Measurements from ENCODE around the gene C5orf22. TPM values are rescaled to one million over a fixed set of nuclear protein-coding genes. Genes with fewer than 3 reads are reported as not detected.

The C5orf22 gene
- total and polyA plus RNA-seq, 2 donors (not counting 1 experiment from before 2014, with no cell fraction given) = 7.5 to 28.9 TPM

GRCh38 chr5:31504529-31504928 lies 27.6 kb upstream of the C5orf22 start:
- ATAC-seq (ENCODE audit: low read depth) (no peak), DNase-seq (no peak)
- Mint-ChIP-seq H3K9me3 (ENCODE audit: insufficient read depth) (no peaks in the 10 kb centered on the region), H3K27ac (no peak overlapping the region), H3K27me3 (no peaks in the 10 kb centered on the region), H3K4me1 (no peaks in the 10 kb centered on the region), H3K4me3 (no peak overlapping the region)
- Histone ChIP-seq H2AFZ (ENCODE audit: insufficient read depth, low read depth, low read length, poor library complexity, severe bottlenecking) (no peak overlapping the region), H3K79me2 (ENCODE audit: control insufficient read depth, insufficient read depth, low read length) (no peaks in the 10 kb centered on the region), H4K20me1 (ENCODE audit: control insufficient read depth, insufficient read depth, low read length, poor library complexity, severe bottlenecking) (no peaks in the 10 kb centered on the region), H3K27me3 (replicated peaks in 1 of 4; ENCODE audit: control extremely low read depth in 1 of 4, control insufficient read depth in 3 of 4, insufficient read depth in 4 of 4, low read length in 3 of 4) (no peaks in the 10 kb centered on the region), H3K27ac (ENCODE audit: low read length in 2 of 2) (no peak overlapping the region), H3K9ac (ENCODE audit: low read length) (no peak overlapping the region), H3K9me3 (ENCODE audit: control extremely low read depth in 1 of 3, control insufficient read depth in 2 of 3, insufficient read depth in 1 of 3, low read length in 2 of 3) (no peaks in the 10 kb centered on the region), H3K4me3 (ENCODE audit: control extremely low read depth in 1 of 5, extremely low read depth in 1 of 5, insufficient read depth in 1 of 5, low read depth in 2 of 5, low read length in 4 of 5) (no peak overlapping the region), H3K4me1 (ENCODE audit: control insufficient read depth in 2 of 2, insufficient read depth in 2 of 2, low read length in 2 of 2) (no peaks in the 10 kb centered on the region), H3K4me2 (replicated peaks; ENCODE audit: low read depth, low read length, poor library complexity, severe bottlenecking) (no peak overlapping the region), H3K36me3 (replicated peaks in 1 of 2; ENCODE audit: control extremely low read depth in 1 of 2, control insufficient read depth in 1 of 2, extremely low read depth in 1 of 2, insufficient read depth in 2 of 2, low read length in 1 of 2) (peaks cover 4 to 81% of the 10 kb centered on the region in 2 experiments)
- ChIA-PET CTCF (no interaction called here), POLR2A (no interaction called here)
- intact Hi-C loops (cut with micrococcal nuclease) = no loop called here
- TF ChIP-seq, protein P1, sequence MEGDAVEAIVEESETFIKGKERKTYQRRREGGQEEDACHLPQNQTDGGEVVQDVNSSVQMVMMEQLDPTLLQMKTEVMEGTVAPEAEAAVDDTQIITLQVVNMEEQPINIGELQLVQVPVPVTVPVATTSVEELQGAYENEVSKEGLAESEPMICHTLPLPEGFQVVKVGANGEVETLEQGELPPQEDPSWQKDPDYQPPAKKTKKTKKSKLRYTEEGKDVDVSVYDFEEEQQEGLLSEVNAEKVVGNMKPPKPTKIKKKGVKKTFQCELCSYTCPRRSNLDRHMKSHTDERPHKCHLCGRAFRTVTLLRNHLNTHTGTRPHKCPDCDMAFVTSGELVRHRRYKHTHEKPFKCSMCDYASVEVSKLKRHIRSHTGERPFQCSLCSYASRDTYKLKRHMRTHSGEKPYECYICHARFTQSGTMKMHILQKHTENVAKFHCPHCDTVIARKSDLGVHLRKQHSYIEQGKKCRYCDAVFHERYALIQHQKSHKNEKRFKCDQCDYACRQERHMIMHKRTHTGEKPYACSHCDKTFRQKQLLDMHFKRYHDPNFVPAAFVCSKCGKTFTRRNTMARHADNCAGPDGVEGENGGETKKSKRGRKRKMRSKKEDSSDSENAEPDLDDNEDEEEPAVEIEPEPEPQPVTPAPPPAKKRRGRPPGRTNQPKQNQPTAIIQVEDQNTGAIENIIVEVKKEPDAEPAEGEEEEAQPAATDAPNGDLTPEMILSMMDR (IDR thresholded peaks at IDR 0.05) = no peak
- TF ChIP-seq EZH2 (IDR thresholded peaks at IDR 0.05; ENCODE audit: borderline replicate concordance, insufficient read depth, low read depth, low read length, poor library complexity, severe bottlenecking) = no peak
- WGBS (ENCODE audit: insufficient coverage) = 99% methylated on average over 9 of the region's 10 CpGs

DNA sequence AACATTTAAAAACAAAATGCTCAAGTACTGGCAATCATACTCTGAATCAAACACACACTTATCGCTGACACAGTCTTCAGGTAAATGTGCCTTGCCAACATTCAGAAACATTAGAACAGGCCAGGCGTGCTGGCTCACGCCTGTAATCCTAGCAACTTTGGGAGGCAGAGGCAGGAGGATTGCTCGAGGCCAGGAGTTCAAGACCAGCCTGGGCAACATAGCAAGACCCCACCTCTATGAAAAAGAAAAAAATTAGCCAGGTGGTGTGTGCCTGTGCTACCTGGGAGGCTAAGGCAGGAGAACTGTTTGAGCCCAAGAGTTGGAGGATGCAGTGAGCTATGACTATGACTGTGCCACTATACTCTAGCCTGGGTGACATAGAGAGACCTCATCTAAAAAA lies 20.8 kb upstream of the C5orf22 start:
- TF ChIP-seq EZH2 (IDR thresholded peaks at IDR 0.05; ENCODE audit: borderline replicate concordance, insufficient read depth, low read depth, low read length, poor library complexity, severe bottlenecking) = no peak
- TF ChIP-seq, protein P1 (IDR thresholded peaks at IDR 0.05) = no peak
- H3K9me3 Mint-ChIP-seq (ENCODE audit: insufficient read depth) = no peaks in the 10 kb centered on the region
- H3K4me3 Mint-ChIP-seq = no peak overlapping the region
- Histone ChIP-seq H2AFZ (ENCODE audit: insufficient read depth, low read depth, low read length, poor library complexity, severe bottlenecking) (no peak overlapping the region), H3K9me3 (ENCODE audit: control extremely low read depth in 1 of 3, control insufficient read depth in 2 of 3, insufficient read depth in 1 of 3, low read length in 2 of 3) (no peaks in the 10 kb centered on the region), H3K79me2 (ENCODE audit: control insufficient read depth, insufficient read depth, low read length) (no peaks in the 10 kb centered on the region), H4K20me1 (ENCODE audit: control insufficient read depth, insufficient read depth, low read length, poor library complexity, severe bottlenecking) (no peaks in the 10 kb centered on the region), H3K27ac (ENCODE audit: low read length in 2 of 2) (no peak overlapping the region), H3K4me1 (ENCODE audit: control insufficient read depth in 2 of 2, insufficient read depth in 2 of 2, low read length in 2 of 2) (no peaks in the 10 kb centered on the region), H3K4me2 (replicated peaks; ENCODE audit: low read depth, low read length, poor library complexity, severe bottlenecking) (no peak overlapping the region), H3K27me3 (replicated peaks in 1 of 4; ENCODE audit: control extremely low read depth in 1 of 4, control insufficient read depth in 3 of 4, insufficient read depth in 4 of 4, low read length in 3 of 4) (no peaks in the 10 kb centered on the region), H3K9ac (ENCODE audit: low read length) (no peak overlapping the region), H3K4me3 (ENCODE audit: control extremely low read depth in 1 of 5, extremely low read depth in 1 of 5, insufficient read depth in 1 of 5, low read depth in 2 of 5, low read length in 4 of 5) (no peak overlapping the region), H3K36me3 (replicated peaks in 1 of 2; ENCODE audit: control extremely low read depth in 1 of 2, control insufficient read depth in 1 of 2, extremely low read depth in 1 of 2, insufficient read depth in 2 of 2, low read length in 1 of 2) (peaks cover 23 to 77% of the 10 kb centered on the region in 2 experiments)
- DNase-seq (no peak), ATAC-seq (ENCODE audit: low read depth) (no peak)
- ChIA-PET CTCF (no interaction called here), POLR2A (interaction anchor here (0.7 kb wide), 1 partner anchor 20 kb away, joined by 3 read pairs; no protein-coding TSS in a partner anchor)
- WGBS (ENCODE audit: insufficient coverage) = 100% methylated on average over 3 of the region's 4 CpGs
- intact Hi-C loops (cut with micrococcal nuclease) = no loop called here
- no peak overlapping the region for H3K27ac Mint-ChIP-seq
- H3K27me3 Mint-ChIP-seq = no peaks in the 10 kb centered on the region
- no peaks in the 10 kb centered on the region for H3K4me1 Mint-ChIP-seq
